Activated T-cell treated with anti-CD3 and anti-CD28 coated beads for 48 hours (primary cell): ENCODE data around the gene PRSS23.

ENCODE experiments used
- DNase-seq: peaks from one replicate; pipeline ENCODE4 v3.0.0-alpha.2; 2020; ENCODE audit warnings: low read depth

PRSS23 gene

DNA sequence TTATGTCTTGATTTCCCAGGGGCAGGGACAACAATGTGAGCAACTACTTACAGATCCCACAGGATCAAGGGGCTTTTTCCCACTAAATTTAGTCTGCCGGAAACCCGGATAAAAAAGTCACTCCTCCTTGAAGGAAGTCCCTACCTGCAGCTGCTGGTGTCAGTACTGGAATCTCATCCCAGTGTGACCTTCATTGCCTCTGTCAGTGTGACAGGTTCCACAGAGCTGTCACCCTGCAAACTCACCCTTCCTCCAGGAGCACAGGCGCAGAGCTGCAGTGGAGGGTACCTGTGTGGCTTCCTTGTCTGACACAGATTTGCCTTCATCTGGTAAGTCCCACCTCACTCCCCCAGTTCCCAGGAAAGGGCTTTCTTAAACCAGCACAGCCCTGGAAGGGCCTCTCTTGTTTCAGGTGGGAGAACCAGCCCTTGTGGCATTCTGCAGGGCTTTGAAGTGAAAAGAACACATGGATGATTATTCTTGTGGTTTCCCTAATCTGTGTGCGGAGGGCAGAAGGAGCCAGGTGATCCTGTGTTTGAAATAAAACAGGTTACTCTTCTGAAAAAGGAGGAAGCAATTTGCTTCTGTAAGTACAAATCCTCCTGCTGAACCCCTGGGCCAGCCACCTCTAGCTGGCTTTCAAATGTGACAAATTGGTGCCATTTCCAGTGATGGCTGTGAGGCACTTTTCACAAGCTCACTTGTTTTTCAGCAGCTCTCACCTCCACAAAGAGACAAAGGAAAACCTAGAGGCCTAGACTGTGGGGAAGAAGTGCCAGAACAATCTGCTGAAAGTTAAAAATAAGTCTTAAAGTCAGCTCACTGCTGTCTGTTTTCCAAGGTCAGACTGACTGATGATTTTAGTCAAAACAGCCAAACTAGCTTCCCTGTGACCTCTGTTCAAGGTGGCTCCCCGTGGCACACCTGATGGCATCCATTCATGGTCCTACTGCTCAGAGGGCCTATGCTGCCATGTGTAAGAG, 9.2 kb upstream of the PRSS23 start:
- no peak for DNase-seq

GRCh38 chr11:86792150-86792549, 8.2 kb upstream of the PRSS23 start:
- no peak for DNase-seq

- DNase-seq = no peak
Observed at GRCh38 chr11:86793307-86793706, 7.0 kb upstream of the PRSS23 start.

DNA sequence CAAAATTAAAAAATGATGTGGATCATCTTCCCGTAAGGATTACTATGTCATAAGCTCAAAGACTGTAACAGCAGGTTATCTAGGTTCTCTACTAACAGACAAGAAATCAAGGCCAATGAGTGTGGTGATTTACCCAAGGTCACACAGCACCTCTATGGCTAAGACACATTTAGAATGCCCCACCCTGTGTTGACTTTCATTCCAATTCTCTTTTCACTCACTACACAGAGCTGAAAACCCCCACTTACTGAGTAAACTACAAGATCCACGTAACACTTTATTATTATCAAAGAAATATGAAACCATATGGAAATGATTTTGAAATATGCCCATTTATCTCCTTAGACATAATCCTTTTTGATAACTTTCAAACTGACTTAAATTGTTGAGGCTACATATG, 4.8 kb upstream of the PRSS23 start:
- DNase-seq = no peak

GRCh38 chr11:86795949-86796348, 4.4 kb upstream of the PRSS23 start:
- no peak for DNase-seq

- DNase-seq = no peak
Observed at GRCh38 chr11:86797133-86797532, 3.2 kb upstream of the PRSS23 start.

- DNase-seq = no peak
Observed at GRCh38 chr11:86798988-86799387, 1.4 kb upstream of the PRSS23 start.

- DNase-seq = no peak
Observed at GRCh38 chr11:86799680-86800075, 664 bp upstream of the PRSS23 start.

DNA sequence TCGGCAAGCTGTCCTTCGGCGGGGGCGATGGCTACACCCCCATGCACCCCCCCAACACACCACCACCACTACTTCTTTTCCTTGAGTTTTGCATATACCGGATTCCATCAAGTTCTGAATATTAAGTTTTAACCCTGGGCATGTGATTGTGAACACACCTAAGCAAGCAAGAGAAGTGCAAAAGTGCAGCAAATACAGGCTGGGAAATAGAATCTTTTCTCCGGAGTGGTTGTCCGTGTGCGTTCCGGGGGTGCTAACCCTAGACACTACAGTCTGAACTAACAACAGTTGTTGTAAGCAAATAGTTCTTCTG, 574 bp downstream of the PRSS23 start:
- no peak for DNase-seq

DNA sequence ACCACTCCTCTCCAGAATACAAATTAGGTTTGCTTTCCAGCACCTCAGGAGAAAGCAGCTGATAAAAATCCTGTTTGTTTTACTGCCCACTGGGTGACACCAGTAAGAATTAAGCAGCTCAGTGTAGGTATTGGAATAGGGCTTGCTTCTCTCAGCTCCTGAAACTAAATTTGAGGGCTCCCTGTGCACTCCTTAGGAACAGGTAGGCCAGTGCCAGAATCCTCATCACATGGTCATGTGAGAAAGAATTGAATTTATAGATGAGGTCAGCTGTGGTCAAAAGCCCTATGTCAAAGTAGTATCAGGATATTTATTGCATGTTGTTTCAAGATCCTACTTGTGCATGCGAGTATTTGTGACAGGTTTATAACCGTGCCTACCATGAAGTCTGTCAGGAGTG, 1.0 kb downstream of the PRSS23 start:
- DNase-seq = no peak

GRCh38 chr11:86802146-86802545, 1.8 kb downstream of the PRSS23 start:
- no peak for DNase-seq

DNA sequence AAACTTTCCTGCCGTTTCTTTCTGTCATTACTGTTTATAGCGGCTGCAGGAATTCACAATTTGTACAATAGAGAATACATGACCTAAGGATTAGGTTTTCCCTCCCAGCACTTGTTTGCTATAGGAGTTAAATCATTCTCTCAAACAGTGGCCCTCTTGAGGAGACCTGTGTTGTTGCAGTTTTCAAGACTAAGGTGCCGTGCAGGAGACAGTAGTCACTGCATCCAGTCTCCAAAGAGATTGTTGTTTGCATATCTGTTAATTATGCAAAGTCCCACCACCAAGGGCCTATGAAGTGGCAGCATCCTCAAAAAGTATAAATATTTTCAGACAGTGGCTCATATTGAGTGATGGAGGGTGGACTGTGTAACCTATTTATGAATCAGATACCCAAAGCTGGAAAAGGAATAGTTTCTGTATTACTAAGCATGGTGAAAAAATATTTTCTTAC, 2.3 kb downstream of the PRSS23 start:
- DNase-seq = no peak

DNA sequence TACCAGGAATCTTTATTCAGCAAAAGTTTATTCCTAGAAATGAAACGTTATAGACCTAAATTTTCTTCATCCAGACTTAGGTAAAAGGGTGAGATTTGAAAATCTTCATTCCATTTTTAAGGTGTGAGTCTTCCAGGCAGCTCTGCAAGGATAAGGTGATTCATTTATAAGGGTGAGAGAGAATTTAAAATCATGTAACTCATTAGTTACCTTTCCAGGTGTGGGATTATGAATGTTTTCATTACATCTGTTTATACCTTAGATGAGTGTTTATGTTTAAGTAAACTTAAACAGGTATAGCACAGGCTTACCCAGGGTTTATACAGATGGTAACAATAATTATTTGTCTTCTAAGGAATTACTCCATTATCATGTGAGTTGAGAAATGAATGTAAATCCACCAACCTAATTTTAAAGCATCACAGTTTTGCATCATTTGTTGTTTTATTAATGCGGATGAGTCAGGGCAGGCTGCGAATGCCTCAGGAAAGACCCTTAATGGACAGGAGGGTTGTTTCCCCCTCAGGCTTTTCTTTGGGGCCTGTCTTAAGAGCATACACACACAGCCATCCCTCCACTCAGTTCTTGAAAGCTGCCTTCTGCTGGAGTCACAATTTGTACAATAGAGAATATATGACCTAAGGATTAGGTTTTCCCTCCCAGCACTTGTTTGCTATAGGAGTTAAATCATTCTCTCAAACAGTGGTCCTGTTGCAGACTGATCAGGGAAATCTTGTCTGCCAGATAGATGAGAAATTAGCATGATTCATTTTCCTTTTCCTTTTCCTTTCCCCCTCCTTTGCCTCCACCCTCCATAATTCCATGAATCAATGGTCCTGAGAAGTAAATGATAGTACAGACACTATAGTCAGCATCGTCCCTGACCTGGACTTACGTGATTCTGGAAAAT, 3.0 kb downstream of the PRSS23 start:
- DNase-seq = no peak

DNA sequence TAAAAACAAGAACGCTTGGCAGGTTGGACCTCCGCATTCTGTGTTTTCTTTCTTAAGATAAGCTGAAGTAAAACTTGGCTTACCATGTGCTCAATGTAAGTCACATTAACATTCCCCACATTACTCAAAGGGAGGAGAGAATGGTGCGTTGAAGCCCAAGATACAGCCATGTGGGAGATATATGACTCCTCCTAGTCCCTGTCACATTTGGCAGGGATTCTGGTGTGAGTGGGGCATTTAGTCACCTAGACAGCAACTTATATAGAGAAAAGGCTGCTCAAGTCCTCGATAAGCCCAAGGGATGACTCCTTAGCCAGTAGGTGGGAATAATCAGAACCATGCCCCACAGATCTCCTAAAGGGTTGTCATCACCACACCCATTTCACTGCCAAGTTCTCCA, 4.6 kb downstream of the PRSS23 start:
- no peak for DNase-seq

- no peak for DNase-seq
Observed at GRCh38 chr11:86805873-86806310, 5.5 kb downstream of the PRSS23 start.

DNA sequence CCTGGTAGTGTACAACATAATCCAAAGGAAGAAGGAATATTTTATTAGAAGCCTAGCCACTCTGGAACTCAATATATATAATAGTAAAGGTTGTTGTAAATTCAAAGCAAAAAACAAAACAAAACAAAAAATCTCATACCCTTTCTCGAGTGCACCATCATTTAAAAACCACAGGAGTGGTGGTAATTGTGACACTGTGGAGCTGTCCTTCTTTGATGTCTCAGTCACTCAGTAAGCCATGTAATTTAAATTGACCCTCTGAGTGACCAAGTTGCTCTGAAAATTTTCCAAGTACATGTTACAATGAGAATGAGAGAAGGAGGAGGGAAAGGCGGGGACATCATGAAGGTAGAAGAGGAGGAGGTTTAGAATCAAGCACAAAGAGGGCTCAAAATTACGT, 6.6 kb downstream of the PRSS23 start:
- no peak for DNase-seq

- no peak for DNase-seq
Observed at GRCh38 chr11:86807360-86807759, 7.0 kb downstream of the PRSS23 start.

DNA sequence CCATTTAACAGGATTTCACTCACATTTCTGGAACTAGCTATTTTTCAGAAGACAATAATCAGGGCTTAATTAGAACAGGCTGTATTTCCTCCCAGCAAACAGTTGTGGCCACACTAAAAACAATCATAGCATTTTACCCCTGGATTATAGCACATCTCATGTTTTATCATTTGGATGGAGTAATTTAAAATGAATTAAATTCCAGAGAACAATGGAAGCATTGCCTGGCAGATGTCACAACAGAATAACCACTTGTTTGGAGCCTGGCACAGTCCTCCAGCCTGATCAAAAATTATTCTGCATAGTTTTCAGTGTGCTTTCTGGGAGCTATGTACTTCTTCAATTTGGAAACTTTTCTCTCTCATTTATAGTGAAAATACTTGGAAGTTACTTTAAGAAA, 9.2 kb downstream of the PRSS23 start:
- no peak for DNase-seq

GRCh38 chr11:86810288-86810687, 9.9 kb downstream of the PRSS23 start:
- DNase-seq = no peak

DNA sequence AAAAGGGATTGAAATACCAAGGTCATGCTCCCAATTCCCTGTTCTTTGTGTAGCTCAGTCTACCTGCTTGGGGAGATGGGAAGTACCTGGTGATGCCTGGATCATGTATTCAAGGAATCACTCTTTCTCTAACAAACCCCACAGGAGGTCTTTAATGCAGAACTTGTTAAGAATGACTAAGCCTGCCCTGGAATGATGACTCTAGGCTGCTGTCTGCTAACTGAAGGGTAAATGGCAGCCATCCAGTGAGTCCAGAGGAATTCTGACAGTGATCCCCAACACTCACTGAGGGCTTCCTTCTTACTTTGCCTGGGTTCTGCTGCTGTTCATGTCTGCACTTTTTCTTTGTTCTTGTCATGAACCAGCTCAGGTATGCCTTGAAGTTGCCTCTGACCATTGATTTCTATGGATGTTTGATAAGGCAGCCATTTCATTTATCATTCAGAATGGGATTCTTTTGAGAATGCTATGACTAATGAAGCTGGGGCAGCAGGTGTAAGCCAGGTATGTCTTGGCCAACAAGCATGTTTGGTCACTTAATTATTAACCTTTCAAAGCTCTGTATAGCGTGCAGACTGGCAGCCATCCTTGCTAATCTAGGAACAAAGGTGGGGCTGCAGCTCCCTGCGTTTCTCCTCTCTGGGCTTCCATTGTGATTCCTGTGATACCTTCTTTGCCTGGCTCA, 11.4 kb downstream of the PRSS23 start:
- no peak for DNase-seq

- no peak for DNase-seq
Observed at GRCh38 chr11:86812322-86812670, 12.0 kb downstream of the PRSS23 start.

GRCh38 chr11:86812981-86813380, 12.6 kb downstream of the PRSS23 start:
- DNase-seq = no peak
